ENCODE results near the gene ATPAF1. TPM values are rescaled to one million over a fixed set of nuclear protein-coding genes. Genes with fewer than 3 reads are reported as not detected.
A peak's percentile ranks its signal among the peaks of the same experiment; 100 is the strongest.

The ATPAF1 gene
- total RNA-seq, 1 donor from 2014 or later: 67.8 TPM

GRCh38 chr1:46623743-46624644, 44.2 kb downstream of the ATPAF1 start:
- H3K27ac Mint-ChIP-seq (ENCODE audit: unreplicated experiment): no peak overlapping the region
- no peak overlapping the region for H3K4me3 Mint-ChIP-seq

GRCh38 chr1:46622344-46622743, 45.8 kb downstream of the ATPAF1 start:
- no peak overlapping the region for H3K27ac Mint-ChIP-seq (ENCODE audit: unreplicated experiment)
- H3K9me3 Mint-ChIP-seq: no peaks in the 10 kb centered on the region
- TF ChIP-seq CTCF (conservative IDR thresholded peaks at IDR 0.05): peak; percentile 52
- peaks cover 13% of the 10 kb centered on the region for H3K4me1 Mint-ChIP-seq
- H3K4me3 Mint-ChIP-seq: no peak overlapping the region
- DNase-seq (ENCODE audit: low read depth, low spot score): no peak
- H3K27me3 Mint-ChIP-seq (ENCODE audit: low read depth): peaks cover 4% of the 10 kb centered on the region
- H3K36me3 Mint-ChIP-seq (ENCODE audit: low read depth): peaks cover 2% of the 10 kb centered on the region

More at GRCh38 chr1:46623743-46624644, 44.2 kb downstream of the ATPAF1 start:
- H3K9me3 Mint-ChIP-seq: no peaks in the 10 kb centered on the region
- DNase-seq (ENCODE audit: low read depth, low spot score): no peak
- no peak for TF ChIP-seq CTCF (conservative IDR thresholded peaks at IDR 0.05)
- H3K36me3 Mint-ChIP-seq (ENCODE audit: low read depth): peaks cover 8% of the 10 kb centered on the region
- no peaks in the 10 kb centered on the region for H3K27me3 Mint-ChIP-seq (ENCODE audit: low read depth)
- H3K4me1 Mint-ChIP-seq: peaks cover 7% of the 10 kb centered on the region

GRCh38 chr1:46621930-46622329, 46.2 kb downstream of the ATPAF1 start:
- H3K9me3 Mint-ChIP-seq: no peaks in the 10 kb centered on the region
- H3K36me3 Mint-ChIP-seq (ENCODE audit: low read depth): peaks cover 2% of the 10 kb centered on the region
- no peak for DNase-seq (ENCODE audit: low read depth, low spot score)
- no peak overlapping the region for H3K4me3 Mint-ChIP-seq
- peaks cover 4% of the 10 kb centered on the region for H3K27me3 Mint-ChIP-seq (ENCODE audit: low read depth)
- H3K4me1 Mint-ChIP-seq: peaks cover 17% of the 10 kb centered on the region
- H3K27ac Mint-ChIP-seq (ENCODE audit: unreplicated experiment): no peak overlapping the region
- TF ChIP-seq CTCF (conservative IDR thresholded peaks at IDR 0.05): no peak

- Mint-ChIP-seq H3K36me3 (ENCODE audit: low read depth) (no peaks in the 10 kb centered on the region), H3K9me3 (no peaks in the 10 kb centered on the region), H3K27ac (ENCODE audit: unreplicated experiment) (no peak overlapping the region), H3K4me3 (no peak overlapping the region), H3K4me1 (peaks cover 31% of the 10 kb centered on the region), H3K27me3 (ENCODE audit: low read depth) (peaks cover 4% of the 10 kb centered on the region)
- no peak for TF ChIP-seq CTCF (conservative IDR thresholded peaks at IDR 0.05)
- DNase-seq (ENCODE audit: low read depth, low spot score): no peak
Measured at GRCh38 chr1:46619656-46620258, 48.4 kb downstream of the ATPAF1 start.

- TF ChIP-seq CTCF (conservative IDR thresholded peaks at IDR 0.05): no peak
- Mint-ChIP-seq H3K27ac (ENCODE audit: unreplicated experiment) (no peak overlapping the region), H3K27me3 (ENCODE audit: low read depth) (peaks cover 4% of the 10 kb centered on the region), H3K4me1 (peaks cover 28% of the 10 kb centered on the region), H3K4me3 (peak overlapping the region; percentile 91), H3K9me3 (no peaks in the 10 kb centered on the region), H3K36me3 (ENCODE audit: low read depth) (no peaks in the 10 kb centered on the region)
- DNase-seq (ENCODE audit: low read depth, low spot score): no peak
Measured at GRCh38 chr1:46618754-46619415, 49.3 kb downstream of the ATPAF1 start.
